IPS-18c (cell line): Measurements from ENCODE around the gene RSKR.
A peak's percentile ranks its signal among the peaks of the same experiment; 100 is the strongest.
"Not testable (repeated sequence)": the region's sequence is repeated elsewhere in the genome, so short reads cannot be mapped to it uniquely, and the experiment has no call there.

ENCODE experiments used
- H3K4me3 ChIP-seq: 2 replicates; pipeline ENCODE4 v1.7.0; 2013; ENCODE audit warnings: low read depth, mild to moderate bottlenecking, low read length, moderate library complexity; ENCODE audit not compliant: insufficient read depth
- H3K9me3 ChIP-seq: one replicate; pipeline ENCODE4 v1.6.1; 2013; ENCODE audit warnings: mild to moderate bottlenecking, low read length, moderate library complexity; ENCODE audit not compliant: control insufficient read depth, insufficient read depth

Gene RSKR

GRCh38 chr17:28597606-28598383 lies 16.2 kb downstream of the RSKR start:
- no peaks in the 10 kb centered on the region for H3K9me3 ChIP-seq
- H3K4me3 ChIP-seq: peak overlapping the region; percentile 99

- Histone ChIP-seq H3K4me3 (no peak overlapping the region), H3K9me3 (no peaks in the 10 kb centered on the region)
These were observed 21.7 kb downstream of the RSKR start for GRCh38 chr17:28592260-28592659.

DNA sequence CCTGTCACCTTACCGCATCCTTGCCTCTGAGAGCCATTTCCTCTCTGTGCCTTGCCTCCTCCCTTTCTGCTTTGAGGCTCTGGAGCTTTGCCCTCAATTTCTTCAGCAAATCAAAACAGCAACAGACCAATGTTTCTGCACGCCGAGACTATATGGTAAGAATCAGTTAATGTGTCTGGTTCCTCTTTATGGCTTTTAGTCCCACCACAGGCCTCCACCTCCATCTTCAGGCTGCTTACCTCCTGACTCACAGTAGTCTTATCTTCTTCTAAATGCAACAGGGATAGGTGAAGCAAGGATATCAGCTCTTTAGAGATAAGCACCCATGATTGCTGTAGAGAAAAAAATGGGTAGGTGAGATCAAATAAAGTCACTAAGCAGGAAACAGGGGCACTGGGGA lies 28.1 kb downstream of the RSKR start:
- Histone ChIP-seq H3K9me3 (no peaks in the 10 kb centered on the region), H3K4me3 (no peak overlapping the region)

- H3K4me3 ChIP-seq: no peak overlapping the region
- no peaks in the 10 kb centered on the region for H3K9me3 ChIP-seq
These were observed 29.6 kb downstream of the RSKR start for GRCh38 chr17:28584434-28584833.

GRCh38 chr17:28582513-28582912 lies 31.5 kb downstream of the RSKR start:
- Histone ChIP-seq H3K9me3 (no peaks in the 10 kb centered on the region), H3K4me3 (no peak overlapping the region)

DNA sequence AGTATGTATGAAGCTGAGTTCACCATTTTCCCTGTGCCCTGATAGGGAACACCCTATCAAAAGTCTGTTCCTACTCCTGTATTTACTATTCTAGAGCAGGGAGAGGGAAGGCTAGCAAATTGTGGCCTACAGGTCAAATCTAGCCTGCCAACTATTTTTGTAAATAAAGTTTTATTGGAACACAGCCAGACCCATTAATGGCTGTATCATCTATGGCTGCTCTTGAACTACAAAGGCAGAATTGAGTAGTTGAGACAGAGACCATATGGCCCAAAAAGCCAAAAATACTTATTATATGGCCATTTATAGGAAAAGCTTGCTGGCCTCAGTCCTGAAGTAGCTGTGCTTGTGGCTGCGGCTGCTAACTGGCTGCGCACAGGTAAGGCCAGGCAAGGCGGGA lies 33.0 kb downstream of the RSKR start:
- H3K4me3 ChIP-seq: no peak overlapping the region
- H3K9me3 ChIP-seq: no peaks in the 10 kb centered on the region

DNA sequence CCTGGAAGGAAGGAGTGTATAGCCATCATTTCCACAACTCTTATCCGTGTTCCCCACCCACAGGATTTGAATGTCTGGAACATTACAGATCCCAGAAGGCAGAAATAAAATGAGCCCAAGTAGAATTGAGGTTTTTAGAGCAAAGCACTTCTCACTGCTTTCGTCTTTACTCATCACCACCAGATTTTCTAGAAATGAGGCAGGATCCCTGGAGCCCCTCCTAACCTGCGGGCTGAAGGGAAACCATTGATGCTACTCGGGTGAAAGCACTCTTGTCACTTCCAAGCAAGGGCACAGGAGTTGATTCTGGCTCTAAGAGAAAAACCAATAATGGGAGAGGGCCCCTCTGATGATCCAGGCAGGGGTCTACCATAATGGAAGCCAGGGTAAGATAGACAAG lies 34.5 kb downstream of the RSKR start:
- Histone ChIP-seq H3K9me3 (no peaks in the 10 kb centered on the region), H3K4me3 (no peak overlapping the region)

DNA sequence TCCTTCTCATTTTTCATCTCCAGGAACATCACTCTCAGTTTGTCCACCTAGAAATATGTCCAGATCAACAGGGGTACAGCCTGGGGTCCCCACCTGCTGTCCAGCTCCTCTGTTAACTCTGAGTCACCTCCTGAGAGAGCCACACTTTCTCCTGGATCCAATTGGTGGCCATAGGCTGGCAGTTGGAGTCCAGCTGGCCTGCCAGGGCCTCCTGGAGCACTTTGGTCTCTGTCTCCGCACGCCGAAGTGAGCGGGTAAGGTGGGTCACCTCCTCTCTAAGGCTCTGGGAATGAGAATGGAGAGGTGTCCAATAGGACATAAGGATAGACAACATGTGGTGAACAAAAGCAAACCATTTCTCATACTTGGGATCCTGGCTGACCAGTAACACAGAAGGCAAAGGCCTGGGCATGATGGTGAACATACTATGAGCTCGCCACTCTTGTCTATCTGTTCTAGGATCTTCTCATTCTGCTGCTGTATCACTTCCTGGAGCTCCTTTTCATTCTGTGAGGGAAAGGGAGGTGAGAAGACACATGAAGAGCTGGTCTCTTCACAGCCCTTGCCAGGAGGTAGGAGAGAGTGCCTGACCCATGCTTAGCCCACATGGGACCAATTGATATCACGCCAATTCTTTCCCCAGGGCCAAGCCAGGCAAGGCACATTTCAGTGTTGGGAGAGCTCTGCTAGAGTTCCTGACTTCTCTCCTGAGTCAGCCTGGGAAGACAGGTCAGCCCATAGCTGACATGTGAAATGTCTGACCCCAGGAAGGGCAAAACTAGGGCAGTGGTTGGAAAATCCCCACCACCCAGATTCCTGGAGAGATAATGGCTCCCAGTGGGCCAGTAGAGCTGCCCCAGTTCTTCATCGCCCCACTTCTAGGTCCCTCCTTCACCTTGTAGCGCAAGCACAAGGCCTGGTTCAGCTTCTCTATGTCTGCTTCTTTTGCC lies 35.5 kb downstream of the RSKR start:
- H3K4me3 ChIP-seq: no peak overlapping the region
- H3K9me3 ChIP-seq: no peaks in the 10 kb centered on the region

- no peak overlapping the region for H3K4me3 ChIP-seq
These were observed 36.5 kb downstream of the RSKR start for GRCh38 chr17:28577466-28577824.

DNA sequence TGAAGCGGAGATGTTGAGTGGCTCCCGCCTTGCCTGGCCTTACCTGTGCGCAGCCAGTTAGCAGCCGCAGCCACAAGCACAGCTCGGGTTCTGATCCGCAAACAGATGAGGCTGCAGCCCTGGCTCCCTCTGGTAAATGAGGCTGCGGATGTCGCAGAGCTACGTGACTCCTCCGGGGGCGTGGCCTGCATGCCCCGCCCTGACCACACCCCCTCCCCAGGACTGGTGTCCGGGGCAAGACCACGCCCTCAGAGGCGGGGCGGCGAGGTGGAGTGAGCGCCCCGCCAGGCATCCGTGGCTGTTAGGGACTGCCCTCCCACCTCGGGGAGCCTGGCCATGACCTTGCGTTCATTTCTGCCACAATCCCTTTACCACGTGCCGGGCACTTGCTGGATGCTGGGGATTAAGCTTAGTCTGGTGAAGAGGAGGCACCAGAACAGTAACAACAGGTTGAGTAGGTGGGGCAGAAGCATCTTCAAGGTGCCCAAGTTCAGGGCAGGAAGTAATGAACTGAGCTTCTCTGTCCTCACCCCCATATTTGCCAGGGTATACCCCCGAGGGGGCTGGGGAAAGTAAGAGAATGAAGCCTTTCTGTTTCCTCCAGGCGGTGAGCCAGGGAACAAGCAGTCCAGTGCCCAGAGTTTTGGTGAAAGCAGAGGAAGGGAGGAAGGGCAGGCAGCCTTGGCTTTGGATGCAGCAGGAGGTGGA lies 37.1 kb downstream of the RSKR start, which contains the start of gene ALDOC:
Gene ALDOC (minus strand): TSS at position 138 of the 708 bp plus-strand sequence. CDS start 1,363 bp downstream, outside the sequence.
- Histone ChIP-seq H3K9me3 (no peaks in the 10 kb centered on the region), H3K4me3 (peak within 1 kb of the TSS; percentile 44; the same call in 1 of the 2 replicates)

More at GRCh38 chr17:28577466-28577824, 36.5 kb downstream of the RSKR start:
- no peaks in the 10 kb centered on the region for H3K9me3 ChIP-seq

- H3K9me3 ChIP-seq, H3K4me3 ChIP-seq: not testable (repeated sequence)
These were observed 38.0 kb downstream of the RSKR start for GRCh38 chr17:28576016-28576415.

DNA sequence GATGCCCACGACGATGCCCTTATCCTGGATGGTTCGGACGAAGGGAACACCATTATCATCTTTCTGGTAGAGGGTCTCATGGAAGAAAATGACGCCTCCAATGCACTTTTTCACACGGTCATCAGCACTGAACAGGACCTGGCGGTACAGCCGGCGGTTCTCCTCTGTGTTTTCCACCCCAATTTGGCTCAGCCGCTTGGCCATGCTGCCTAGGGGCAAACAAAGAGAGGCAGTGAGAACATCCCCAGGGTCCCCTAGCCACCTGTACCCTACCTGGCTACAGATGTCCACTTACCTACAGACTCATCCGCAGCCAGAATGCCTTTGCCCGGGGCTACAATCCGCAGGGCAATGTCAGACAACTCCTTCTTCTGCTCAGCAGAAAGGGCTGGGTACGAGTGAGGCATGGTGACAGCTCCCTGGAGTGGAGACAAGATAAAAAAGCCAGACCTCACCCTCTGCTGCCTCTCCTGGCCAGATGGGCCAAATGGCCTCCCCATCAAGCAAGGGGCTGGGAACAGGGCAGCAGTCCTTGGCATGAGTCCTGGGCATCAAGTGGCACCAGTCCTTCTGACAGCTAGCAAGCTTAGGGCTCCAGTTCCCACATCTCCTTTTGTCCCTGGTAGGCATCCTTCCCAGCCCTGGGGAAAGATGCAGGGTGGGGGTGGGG lies 38.7 kb downstream of the RSKR start:
- Histone ChIP-seq H3K4me3 (no peak overlapping the region), H3K9me3 (no peaks in the 10 kb centered on the region)

GRCh38 chr17:28574526-28574925 lies 39.5 kb downstream of the RSKR start:
- H3K4me3 ChIP-seq: no peak overlapping the region
- no peaks in the 10 kb centered on the region for H3K9me3 ChIP-seq

GRCh38 chr17:28573966-28574480 lies 40.0 kb downstream of the RSKR start:
- no peak overlapping the region for H3K4me3 ChIP-seq
- no peaks in the 10 kb centered on the region for H3K9me3 ChIP-seq

DNA sequence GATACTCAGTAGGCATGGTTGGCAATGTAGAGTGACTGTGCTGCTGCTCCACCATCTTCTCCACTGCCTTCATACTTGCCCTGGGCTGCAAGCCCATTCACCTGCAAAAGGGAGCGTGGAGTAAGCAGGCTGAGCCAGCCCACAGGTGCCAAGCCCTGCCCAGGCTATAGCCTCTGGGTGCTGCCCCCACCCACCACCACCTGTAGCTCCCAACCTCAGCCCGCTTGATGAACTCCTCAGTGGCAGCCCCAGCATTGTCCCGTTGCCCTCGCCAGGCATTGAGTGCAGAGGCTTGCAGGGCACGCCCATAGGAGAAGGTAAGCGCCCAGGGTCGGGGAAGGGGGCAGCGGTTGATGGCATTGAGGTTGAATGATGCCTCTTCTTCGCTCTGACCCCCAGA lies 40.5 kb downstream of the RSKR start:
- Histone ChIP-seq H3K9me3 (no peaks in the 10 kb centered on the region), H3K4me3 (no peak overlapping the region)

GRCh38 chr17:28573040-28573380 lies 41.0 kb downstream of the RSKR start:
- no peak overlapping the region for H3K4me3 ChIP-seq

More at GRCh38 chr17:28573040-28573380, 41.0 kb downstream of the RSKR start:
- no peaks in the 10 kb centered on the region for H3K9me3 ChIP-seq
